ENCODE data around the gene NAALADL2. TPM values are rescaled to one million over a fixed set of nuclear protein-coding genes. Genes with fewer than 3 reads are reported as not detected.

The NAALADL2 gene
- total RNA-seq, 1 experiment from 2014 or later: not detected

- DNase-seq: no peak
- H3K4me1 ChIP-seq (ENCODE audit: low read length): no peaks in the 10 kb centered on the region
- no peaks in the 10 kb centered on the region for H3K36me3 ChIP-seq (ENCODE audit: insufficient read depth, low read length)
- no peaks in the 10 kb centered on the region for H3K9me2 ChIP-seq (replicated peaks; ENCODE audit: insufficient read depth, low read length)
- H3K9me3 ChIP-seq (ENCODE audit: low read length): peaks cover 15% of the 10 kb centered on the region
- no peak overlapping the region for H3K4me2 ChIP-seq (ENCODE audit: low read depth, low read length, poor library complexity, severe bottlenecking)
- no peak overlapping the region for H3K9ac ChIP-seq (ENCODE audit: low read length)
- no peak overlapping the region for H3K4me3 ChIP-seq (ENCODE audit: low read length)
- H2AFZ ChIP-seq (ENCODE audit: low read length): no peak overlapping the region
- H4K20me1 ChIP-seq (ENCODE audit: insufficient read depth, low read depth, low read length): no peaks in the 10 kb centered on the region
- no peaks in the 10 kb centered on the region for H3K79me2 ChIP-seq (ENCODE audit: low read length)
- H3K27ac ChIP-seq (ENCODE audit: low read length): no peak overlapping the region
- no peaks in the 10 kb centered on the region for H3K27me3 ChIP-seq (ENCODE audit: low read length)
These were observed 429.5 kb downstream of the NAALADL2 start for GRCh38 chr3:175288621-175289020.

GRCh38 chr3:175294793-175295192 lies 435.7 kb downstream of the NAALADL2 start:
- Histone ChIP-seq H3K27ac (ENCODE audit: low read length) (no peak overlapping the region), H3K4me1 (ENCODE audit: low read length) (no peaks in the 10 kb centered on the region), H3K36me3 (ENCODE audit: insufficient read depth, low read length) (no peaks in the 10 kb centered on the region), H3K9ac (ENCODE audit: low read length) (no peak overlapping the region), H3K4me3 (ENCODE audit: low read length) (no peak overlapping the region), H3K9me3 (ENCODE audit: low read length) (peaks cover 19% of the 10 kb centered on the region), H3K79me2 (ENCODE audit: low read length) (no peaks in the 10 kb centered on the region), H3K4me2 (ENCODE audit: low read depth, low read length, poor library complexity, severe bottlenecking) (no peak overlapping the region), H4K20me1 (ENCODE audit: insufficient read depth, low read depth, low read length) (no peaks in the 10 kb centered on the region), H3K9me2 (replicated peaks; ENCODE audit: insufficient read depth, low read length) (no peaks in the 10 kb centered on the region), H2AFZ (ENCODE audit: low read length) (no peak overlapping the region), H3K27me3 (ENCODE audit: low read length) (no peaks in the 10 kb centered on the region)
- no peak for DNase-seq

GRCh38 chr3:175295248-175296130 lies 436.4 kb downstream of the NAALADL2 start:
- peaks cover 19% of the 10 kb centered on the region for H3K9me3 ChIP-seq (ENCODE audit: low read length)
- H3K36me3 ChIP-seq (ENCODE audit: insufficient read depth, low read length): no peaks in the 10 kb centered on the region
- H4K20me1 ChIP-seq (ENCODE audit: insufficient read depth, low read depth, low read length): no peaks in the 10 kb centered on the region
- no peak overlapping the region for H3K9ac ChIP-seq (ENCODE audit: low read length)
- H3K27ac ChIP-seq (ENCODE audit: low read length): no peak overlapping the region
- no peaks in the 10 kb centered on the region for H3K4me1 ChIP-seq (ENCODE audit: low read length)
- no peaks in the 10 kb centered on the region for H3K79me2 ChIP-seq (ENCODE audit: low read length)
- H3K9me2 ChIP-seq (replicated peaks; ENCODE audit: insufficient read depth, low read length): no peaks in the 10 kb centered on the region
- no peak overlapping the region for H3K4me2 ChIP-seq (ENCODE audit: low read depth, low read length, poor library complexity, severe bottlenecking)
- no peak for DNase-seq
- H2AFZ ChIP-seq (ENCODE audit: low read length): no peak overlapping the region
- H3K27me3 ChIP-seq (ENCODE audit: low read length): no peaks in the 10 kb centered on the region
- no peak overlapping the region for H3K4me3 ChIP-seq (ENCODE audit: low read length)

- no peaks in the 10 kb centered on the region for H3K9me2 ChIP-seq (replicated peaks; ENCODE audit: insufficient read depth, low read length)
- peaks cover 20% of the 10 kb centered on the region for H3K9me3 ChIP-seq (ENCODE audit: low read length)
- H3K4me3 ChIP-seq (ENCODE audit: low read length): no peak overlapping the region
- H3K79me2 ChIP-seq (ENCODE audit: low read length): no peaks in the 10 kb centered on the region
- no peak overlapping the region for H3K4me2 ChIP-seq (ENCODE audit: low read depth, low read length, poor library complexity, severe bottlenecking)
- no peak overlapping the region for H2AFZ ChIP-seq (ENCODE audit: low read length)
- no peak overlapping the region for H3K27ac ChIP-seq (ENCODE audit: low read length)
- H3K27me3 ChIP-seq (ENCODE audit: low read length): no peaks in the 10 kb centered on the region
- no peaks in the 10 kb centered on the region for H3K36me3 ChIP-seq (ENCODE audit: insufficient read depth, low read length)
- no peaks in the 10 kb centered on the region for H3K4me1 ChIP-seq (ENCODE audit: low read length)
- H4K20me1 ChIP-seq (ENCODE audit: insufficient read depth, low read depth, low read length): no peaks in the 10 kb centered on the region
- DNase-seq: no peak
- no peak overlapping the region for H3K9ac ChIP-seq (ENCODE audit: low read length)
These were observed 438.1 kb downstream of the NAALADL2 start for GRCh38 chr3:175297216-175297615.

- Histone ChIP-seq H3K9ac (ENCODE audit: low read length) (no peak overlapping the region), H3K4me2 (ENCODE audit: low read depth, low read length, poor library complexity, severe bottlenecking) (no peak overlapping the region), H3K79me2 (ENCODE audit: low read length) (no peaks in the 10 kb centered on the region), H3K9me2 (replicated peaks; ENCODE audit: insufficient read depth, low read length) (no peaks in the 10 kb centered on the region), H3K36me3 (ENCODE audit: insufficient read depth, low read length) (no peaks in the 10 kb centered on the region), H4K20me1 (ENCODE audit: insufficient read depth, low read depth, low read length) (no peaks in the 10 kb centered on the region), H2AFZ (ENCODE audit: low read length) (no peak overlapping the region), H3K9me3 (ENCODE audit: low read length) (peaks cover 31% of the 10 kb centered on the region), H3K27me3 (ENCODE audit: low read length) (no peaks in the 10 kb centered on the region), H3K27ac (ENCODE audit: low read length) (no peak overlapping the region), H3K4me1 (ENCODE audit: low read length) (no peaks in the 10 kb centered on the region), H3K4me3 (ENCODE audit: low read length) (no peak overlapping the region)
- no peak for DNase-seq
These were observed 442.6 kb downstream of the NAALADL2 start for GRCh38 chr3:175301741-175302140.

GRCh38 chr3:175304404-175304803 lies 445.3 kb downstream of the NAALADL2 start:
- Histone ChIP-seq H3K79me2 (ENCODE audit: low read length) (no peaks in the 10 kb centered on the region), H3K9ac (ENCODE audit: low read length) (no peak overlapping the region)
- DNase-seq: no peak

GRCh38 chr3:175307642-175308041 lies 448.5 kb downstream of the NAALADL2 start:
- H3K36me3 ChIP-seq (ENCODE audit: insufficient read depth, low read length): no peaks in the 10 kb centered on the region
- no peak overlapping the region for H2AFZ ChIP-seq (ENCODE audit: low read length)
- H3K27me3 ChIP-seq (ENCODE audit: low read length): no peaks in the 10 kb centered on the region
- no peak for DNase-seq
- H3K4me2 ChIP-seq (ENCODE audit: low read depth, low read length, poor library complexity, severe bottlenecking): no peak overlapping the region
- H3K27ac ChIP-seq (ENCODE audit: low read length): no peak overlapping the region
- no peaks in the 10 kb centered on the region for H3K79me2 ChIP-seq (ENCODE audit: low read length)
- no peaks in the 10 kb centered on the region for H3K4me1 ChIP-seq (ENCODE audit: low read length)
- no peaks in the 10 kb centered on the region for H4K20me1 ChIP-seq (ENCODE audit: insufficient read depth, low read depth, low read length)
- H3K9ac ChIP-seq (ENCODE audit: low read length): no peak overlapping the region
- peaks cover 29% of the 10 kb centered on the region for H3K9me3 ChIP-seq (ENCODE audit: low read length)
- H3K4me3 ChIP-seq (ENCODE audit: low read length): no peak overlapping the region
- no peaks in the 10 kb centered on the region for H3K9me2 ChIP-seq (replicated peaks; ENCODE audit: insufficient read depth, low read length)

More at GRCh38 chr3:175304404-175304803, 445.3 kb downstream of the NAALADL2 start:
- Histone ChIP-seq H3K9me3 (ENCODE audit: low read length) (peaks cover 30% of the 10 kb centered on the region), H3K4me2 (ENCODE audit: low read depth, low read length, poor library complexity, severe bottlenecking) (no peak overlapping the region), H3K9me2 (replicated peaks; ENCODE audit: insufficient read depth, low read length) (no peaks in the 10 kb centered on the region), H3K4me1 (ENCODE audit: low read length) (no peaks in the 10 kb centered on the region), H4K20me1 (ENCODE audit: insufficient read depth, low read depth, low read length) (no peaks in the 10 kb centered on the region), H3K27me3 (ENCODE audit: low read length) (no peaks in the 10 kb centered on the region), H2AFZ (ENCODE audit: low read length) (no peak overlapping the region), H3K36me3 (ENCODE audit: insufficient read depth, low read length) (no peaks in the 10 kb centered on the region), H3K4me3 (ENCODE audit: low read length) (no peak overlapping the region), H3K27ac (ENCODE audit: low read length) (no peak overlapping the region)

- Histone ChIP-seq H3K4me2 (ENCODE audit: low read depth, low read length, poor library complexity, severe bottlenecking) (no peak overlapping the region), H3K9ac (ENCODE audit: low read length) (no peak overlapping the region), H3K9me2 (replicated peaks; ENCODE audit: insufficient read depth, low read length) (no peaks in the 10 kb centered on the region), H3K9me3 (ENCODE audit: low read length) (peaks cover 31% of the 10 kb centered on the region), H2AFZ (ENCODE audit: low read length) (no peak overlapping the region), H4K20me1 (ENCODE audit: insufficient read depth, low read depth, low read length) (no peaks in the 10 kb centered on the region), H3K4me1 (ENCODE audit: low read length) (no peaks in the 10 kb centered on the region), H3K27ac (ENCODE audit: low read length) (no peak overlapping the region), H3K36me3 (ENCODE audit: insufficient read depth, low read length) (no peaks in the 10 kb centered on the region), H3K79me2 (ENCODE audit: low read length) (no peaks in the 10 kb centered on the region), H3K4me3 (ENCODE audit: low read length) (no peak overlapping the region), H3K27me3 (ENCODE audit: low read length) (no peaks in the 10 kb centered on the region)
- DNase-seq: no peak
These were observed 449.0 kb downstream of the NAALADL2 start for GRCh38 chr3:175308097-175308496.
